Left cardiac atrium (tissue), 4 donors: ENCODE data around the gene CALM3. TPM values are rescaled to one million over a fixed set of nuclear protein-coding genes. Genes with fewer than 3 reads are reported as not detected.

Source experiments
- ATAC-seq, 2 donors: fragments of 200-7000 bp; cut with Tn5 transposase; one replicate each; pipeline ENCODE4 v1.9.1; 2020; ENCODE audit warnings: mild to moderate bottlenecking in 2 of 2, moderate library complexity in 2 of 2
- DNase-seq: peaks from one replicate; pipeline ENCODE4 v3.0.0-alpha.2; 2020
- intact Hi-C, 2 donors: fragments of 100-400 bp; cut with DNase I; formaldehyde crosslinking; loops; one replicate each; pipeline versions ENCODE4 v1.14.1 to v1.15.1; 2022 to 2023
- total RNA-seq, 2 donors: library from RNA; stranded (reverse); fragmentation: NEBNext Ultra II Directional; extraction: Animal tissue kit (Norgen Biotek cat#: 25700); gene quantifications; one replicate each; pipeline ENCODE4 v1.2.1, GENCODE V29; 2021
- donor health status: DM: no; HTN: yes; CAD: no.
- donor health status: DM: no; HTN: yes; CAD: no; lungs with severe emphysema.
- donor health status: DM: yes; HTN: yes; CAD: no.
- donor health status: Dilated cardiomyopathy.

CALM3 gene
- total RNA-seq, 2 donors from 2014 or later, result 229 to 241 TPM

DNA sequence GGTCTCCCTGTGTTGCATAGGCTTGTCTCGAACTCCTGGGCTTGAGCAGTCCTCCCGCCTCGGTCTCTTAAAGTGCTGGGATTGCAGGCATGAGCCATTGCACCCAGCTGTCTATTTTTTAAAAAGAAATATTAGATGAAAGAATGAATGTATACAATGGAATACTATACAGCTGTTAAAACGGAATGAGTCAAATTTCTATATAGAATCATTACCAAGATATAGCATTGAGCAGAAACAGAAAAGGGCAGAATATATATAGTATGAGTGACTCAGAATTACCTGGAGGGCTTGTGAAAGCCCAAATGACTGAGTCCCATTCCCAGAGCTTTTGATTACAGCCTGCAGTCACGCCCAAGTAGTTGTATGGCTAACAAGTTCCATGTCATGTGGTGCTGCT, 55.4 kb downstream of the CALM3 start:
- no peak for ATAC-seq
- DNase-seq, result no peak
- intact Hi-C loops, result no loop called here

- no peak for DNase-seq
- ATAC-seq, result no peak
- intact Hi-C loops, result loop anchor here in 1 of 2 donors (10.0 kb wide), 1 partner anchor 45 kb away; no protein-coding TSS in a partner anchor
These were observed 58.2 kb downstream of the CALM3 start for GRCh38 chr19:46659151-46660007.

DNA sequence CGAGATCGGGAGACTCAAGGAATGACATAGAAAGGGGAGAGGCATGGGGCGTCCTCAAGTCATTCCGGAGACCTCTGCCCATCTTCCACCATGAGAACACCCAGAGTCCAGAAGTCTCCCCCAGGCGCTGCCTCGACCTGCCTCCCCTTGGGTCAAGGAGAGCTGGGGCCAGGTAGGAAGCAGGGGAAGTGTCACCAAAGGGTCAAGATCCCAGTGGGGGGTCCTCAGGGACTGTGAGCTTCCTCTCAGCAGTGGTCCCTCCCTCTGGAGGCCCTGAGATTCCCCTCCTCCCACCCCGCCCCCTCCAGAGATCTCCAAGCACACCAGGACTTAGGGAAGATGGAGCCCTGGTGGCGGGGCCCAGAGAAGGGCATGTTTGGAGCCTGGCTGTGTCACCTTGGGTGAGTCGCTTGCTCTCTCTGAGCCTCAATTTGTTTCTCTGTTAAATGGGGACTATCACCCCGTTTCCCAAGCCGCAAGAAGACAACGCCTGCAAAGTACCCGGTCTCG, 58.9 kb downstream of the CALM3 start:
- DNase-seq (no peak), ATAC-seq (no peak)
- intact Hi-C loops, result loop anchor here in 1 of 2 donors (10.0 kb wide), 1 partner anchor 45 kb away; no protein-coding TSS in a partner anchor

Other genes with a start within 250 kb of the CALM3 start
- gene CCDC8, start 187.8 kb upstream of the CALM3 start, total RNA-seq, result 10 to 100 TPM; 29.6 to 38.4 TPM
- gene PNMA8C, start 172.4 kb upstream of the CALM3 start, total RNA-seq, result under 1 TPM; 0.09 to 0.16 TPM
- gene PNMA8A, start 129.8 kb upstream of the CALM3 start, total RNA-seq, result 10 to 100 TPM; 13.9 to 16.5 TPM
- gene PNMA8B, start 105.5 kb upstream of the CALM3 start, total RNA-seq, result 1 to 10 TPM; 1.5 to 2.5 TPM
- gene PTGIR, start 23.8 kb downstream of the CALM3 start, total RNA-seq, result 10 to 100 TPM in 1 of 2 donors, 1 to 10 TPM in 1; 5.5 to 14.8 TPM
- 1 to 10 TPM in 1 of 2 donors, not detected in 1; 5.2 TPM for gene GNG8, start 34.9 kb downstream of the CALM3 start, total RNA-seq
- gene DACT3, start 59.9 kb downstream of the CALM3 start, total RNA-seq, result 10 to 100 TPM; 15.1 to 15.4 TPM
- 10 to 100 TPM; 14.9 to 18.0 TPM for gene PRKD2, start 115.8 kb downstream of the CALM3 start, total RNA-seq
- gene FKRP, start 144.7 kb downstream of the CALM3 start, total RNA-seq, result 10 to 100 TPM; 12.4 to 17.3 TPM
- 10 to 100 TPM; 37.2 to 61.9 TPM for gene STRN4, start 145.1 kb downstream of the CALM3 start, total RNA-seq
- 10 to 100 TPM; 34.3 to 40.8 TPM for gene SLC1A5, start 187.3 kb downstream of the CALM3 start, total RNA-seq
- gene AP2S1, start 249.5 kb downstream of the CALM3 start, total RNA-seq, result 100 to 1,000 TPM; 109 to 110 TPM